Measurements from ENCODE around the gene ADAMTS17.

GRCh38 chr15:100050877-100051786 is 290.6 kb downstream of the ADAMTS17 start:
- no peak for TF ChIP-seq POLR2AphosphoS5 (IDR thresholded peaks at IDR 0.05; ENCODE audit: low read depth, low read length)
- no peak for TF ChIP-seq CTCF (IDR thresholded peaks at IDR 0.05)
- no peak for TF ChIP-seq SIN3A (IDR thresholded peaks at IDR 0.05; ENCODE audit: borderline replicate concordance, insufficient read depth, low read depth, low read length)
- TF ChIP-seq TCF7L2 (IDR thresholded peaks at IDR 0.05; ENCODE audit: low read depth, low read length): no peak
